Psoas muscle (tissue), 8 donors: ENCODE data around the gene STX1B. TPM values are rescaled to one million over a fixed set of nuclear protein-coding genes. Genes with fewer than 3 reads are reported as not detected.

ENCODE experiments used
- ATAC-seq, 4 donors: fragments of 200-7000 bp; cut with Tn5 transposase; one replicate each; pipeline ENCODE4 v1.9.1; 2020; ENCODE audit warnings: moderate library complexity in 3 of 4, mild to moderate bottlenecking in 2 of 4
- DNase-seq, 2 donors: peaks; one replicate each; pipeline ENCODE4 v3.0.0-alpha.2; 2020
- H3K27ac ChIP-seq: fragments of 200-600 bp; one replicate; pipeline ENCODE4 v1.8.0; 2022
- H3K27me3 ChIP-seq, 3 donors: fragments of 200-600 bp in 1 of 3; one replicate each; pipeline versions ENCODE4 v1.6.1 to v1.8.0; 2013 to 2022; ENCODE audit warnings: low read length in 2 of 3, mild to moderate bottlenecking in 2 of 3, moderate library complexity in 1 of 3; ENCODE audit not compliant: insufficient read depth in 3 of 3
- H3K36me3 ChIP-seq, 2 donors: fragments of 200-600 bp in 1 of 2; one replicate each; pipeline versions ENCODE4 v1.6.1 to v1.8.0; 2013 to 2022; ENCODE audit warnings: low read depth in 1 of 2, mild to moderate bottlenecking in 1 of 2, moderate library complexity in 1 of 2; ENCODE audit not compliant: insufficient read depth in 1 of 2
- H3K4me1 ChIP-seq: fragments of 200-600 bp; one replicate; pipeline ENCODE4 v1.8.0; 2022
- H3K4me3 ChIP-seq: fragments of 200-600 bp; one replicate; pipeline ENCODE4 v1.8.0; 2022; ENCODE audit warnings: mild to moderate bottlenecking
- H3K9me3 ChIP-seq: fragments of 200-600 bp; one replicate; pipeline ENCODE4 v1.8.0; 2022
- CTCF ChIP-seq: fragments of 200-600 bp; IDR thresholded peaks from one replicate; pipeline ENCODE4 v1.8.0; 2022; ENCODE audit warnings: antibody characterized with exemption
- WGBS, 3 donors: extraction: QIAGEN DNeasy Blood & Tissue Kit; methylation state at CpG; one replicate each; pipeline versions ENCODE4 v1.1.6 to v1.1.7; 2013; 5-methylcytosine and 5-hydroxymethylcytosine counted together
- intact Hi-C, 2 donors: fragments of 100-400 bp; cut with DNase I; formaldehyde crosslinking; loops; one replicate each; pipeline versions ENCODE4 v1.11.0 to v1.14.2; 2022
- polyA plus RNA-seq, 3 donors: library from polyadenylated mRNA; stranded (reverse); fragments of 200-250 nt; gene quantifications; one replicate each; pipeline ENCODE4 v1.2.3, GENCODE V29; 2013
- total RNA-seq, 4 donors: library from RNA; stranded (reverse); fragmentation: NEBNext Ultra II Directional in 2 of 4; extraction: Animal tissue kit (Norgen Biotek cat#: 25700) in 2 of 4; gene quantifications; one replicate each; pipeline versions ENCODE4 v1.2.1 to v1.2.4, GENCODE V29; 2021 to 2023
- donor health status: healthy with polysubstance abuse.
- donor health status: DM: no; HTN: no; CAD: no; lungs with moderate emphysema.
- donor health status: Bipolar disorder and iron deficiency.
- donor health status: healthy.
- donor health status: DM: yes; HTN: yes; CAD: no.
- donor health status: DM: no; HTN: no; CAD: no.
- donor health status: DM: no; HTN: no; CAD: no.
- donor health status: DM: yes; HTN: yes; CAD: no.

The STX1B gene
- total and polyA plus RNA-seq, 7 donors = 0.04 to 0.64 (median 0.12) TPM; not detected in 1

DNA sequence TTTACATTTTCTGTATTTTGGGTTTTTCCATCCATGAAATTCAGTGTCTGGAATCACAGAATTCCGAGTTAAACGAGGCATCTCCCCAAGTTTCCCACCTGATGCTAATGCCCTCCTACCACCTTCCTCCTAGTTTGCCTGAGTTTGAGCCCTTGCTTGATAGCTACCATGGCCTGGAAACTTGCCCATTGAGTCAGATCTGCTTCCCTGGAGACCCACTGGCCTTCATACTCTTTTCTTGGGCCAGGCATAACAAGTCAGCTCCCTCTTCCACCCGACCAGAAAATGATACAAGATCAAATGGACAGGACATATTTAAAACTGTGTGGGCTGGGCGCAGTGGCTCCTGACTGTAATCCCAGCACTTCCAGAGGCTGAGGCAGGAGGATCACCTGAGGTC is 42.6 kb downstream of the STX1B start:
- TF ChIP-seq CTCF = no peak
- no peaks in the 10 kb centered on the region for H3K4me1 ChIP-seq
- H3K27ac ChIP-seq = no peak overlapping the region
- peaks cover 13 to 100% of the 10 kb centered on the region in 2 donors for H3K36me3 ChIP-seq
- 70 to 90% (median 83%) methylated on average over 4 of the region's 4 CpGs for WGBS, 3 donors
- intact Hi-C loops = no loop called here
- no peak for DNase-seq
- no peaks in the 10 kb centered on the region for H3K9me3 ChIP-seq
- ATAC-seq = no peak
- H3K4me3 ChIP-seq = no peak overlapping the region
- no peaks in the 10 kb centered on the region for H3K27me3 ChIP-seq

DNA sequence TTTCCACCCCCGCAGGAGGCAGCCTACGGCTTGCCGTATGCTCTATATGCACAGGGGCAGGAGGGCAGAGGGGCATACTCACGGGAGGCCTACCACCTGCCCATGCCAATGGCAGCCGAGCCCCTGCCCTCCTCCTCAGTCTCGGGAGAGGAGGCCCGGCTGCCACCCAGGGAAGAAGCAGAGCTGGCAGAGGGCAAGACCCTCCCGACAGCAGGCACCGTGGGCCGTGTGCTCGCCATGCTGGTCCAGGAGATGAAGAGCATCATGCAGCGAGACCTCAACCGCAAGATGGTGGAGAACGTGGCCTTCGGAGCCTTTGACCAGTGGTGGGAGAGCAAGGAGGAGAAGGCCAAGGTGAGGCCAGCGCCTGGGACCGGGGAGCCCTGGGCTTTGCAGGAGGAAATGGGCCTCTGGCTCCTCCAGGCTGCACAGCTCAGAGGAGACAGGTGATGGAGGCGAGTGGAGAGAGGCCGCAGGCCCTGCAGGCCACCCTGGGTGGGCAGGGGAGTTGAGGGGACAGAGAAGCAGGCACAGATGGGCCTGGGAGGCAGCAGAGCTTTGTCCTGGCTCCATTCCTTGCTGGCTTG is 44.3 kb downstream of the STX1B start:
- 88 to 92% (median 88%) methylated on average over 18 to 19 of the region's 19 CpGs for WGBS, 3 donors
- Histone ChIP-seq H3K27ac (no peak overlapping the region), H3K27me3 (no peaks in the 10 kb centered on the region), H3K9me3 (no peaks in the 10 kb centered on the region), H3K36me3 (peaks cover 10 to 100% of the 10 kb centered on the region in 2 donors), H3K4me3 (no peak overlapping the region), H3K4me1 (no peaks in the 10 kb centered on the region)
- TF ChIP-seq CTCF = no peak
- DNase-seq = no peak
- intact Hi-C loops = no loop called here
- ATAC-seq = no peak

DNA sequence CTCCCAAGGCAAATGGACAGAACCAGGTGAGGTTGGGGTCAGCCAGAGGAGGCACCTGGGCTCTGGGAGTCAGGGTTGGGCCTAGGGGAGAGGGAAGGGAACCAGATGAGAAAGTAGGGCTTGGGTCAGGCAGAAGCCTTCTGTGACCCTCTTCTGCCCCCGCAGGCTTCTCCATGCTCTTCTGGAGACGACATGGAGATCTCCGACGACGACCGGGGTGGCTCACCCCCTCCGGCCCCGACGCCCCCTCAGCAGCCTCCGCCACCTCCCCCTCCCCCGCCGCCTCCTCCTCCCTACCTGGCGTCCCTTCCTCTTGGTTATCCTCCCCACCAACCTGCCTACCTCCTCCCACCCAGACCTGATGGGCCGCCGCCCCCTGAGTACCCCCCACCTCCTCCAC is 45.0 kb downstream of the STX1B start:
- no peaks in the 10 kb centered on the region for H3K27me3 ChIP-seq
- H3K9me3 ChIP-seq = no peaks in the 10 kb centered on the region
- peaks cover 10 to 100% of the 10 kb centered on the region in 2 donors for H3K36me3 ChIP-seq
- ATAC-seq (no peak), DNase-seq (no peak)
- intact Hi-C loops = no loop called here
- no peak for TF ChIP-seq CTCF
- no peak overlapping the region for H3K4me3 ChIP-seq
- no peaks in the 10 kb centered on the region for H3K4me1 ChIP-seq
- 86 to 94% (median 86%) methylated on average over 5 to 15 of the region's 15 CpGs for WGBS, 3 donors
- H3K27ac ChIP-seq = no peak overlapping the region

- WGBS, 3 donors = 87 to 88% (median 88%) methylated on average over 31 to 33 of the region's 33 CpGs
- TF ChIP-seq CTCF = no peak
Measured at GRCh38 chr16:30964574-30965226, 45.7 kb downstream of the STX1B start.

More at GRCh38 chr16:30964574-30965226, 45.7 kb downstream of the STX1B start:
- Histone ChIP-seq H3K36me3 (peaks cover 10 to 100% of the 10 kb centered on the region in 2 donors), H3K4me3 (no peak overlapping the region), H3K27ac (no peak overlapping the region), H3K9me3 (no peaks in the 10 kb centered on the region), H3K4me1 (peaks cover 2% of the 10 kb centered on the region), H3K27me3 (no peaks in the 10 kb centered on the region)
- no peak for DNase-seq
- intact Hi-C loops = no loop called here
- no peak for ATAC-seq
